Measurements from ENCODE around the gene MYLK. TPM values are rescaled to one million over a fixed set of nuclear protein-coding genes. Genes with fewer than 3 reads are reported as not detected.
"Not testable (repeated sequence)": the region's sequence is repeated elsewhere in the genome, so short reads cannot be mapped to it uniquely, and the experiment has no call there.

The MYLK gene
- total and polyA plus RNA-seq, 5 donors from 2014 or later, result 0.07 to 2.9 (median 0.20) TPM; not detected in 1

DNA sequence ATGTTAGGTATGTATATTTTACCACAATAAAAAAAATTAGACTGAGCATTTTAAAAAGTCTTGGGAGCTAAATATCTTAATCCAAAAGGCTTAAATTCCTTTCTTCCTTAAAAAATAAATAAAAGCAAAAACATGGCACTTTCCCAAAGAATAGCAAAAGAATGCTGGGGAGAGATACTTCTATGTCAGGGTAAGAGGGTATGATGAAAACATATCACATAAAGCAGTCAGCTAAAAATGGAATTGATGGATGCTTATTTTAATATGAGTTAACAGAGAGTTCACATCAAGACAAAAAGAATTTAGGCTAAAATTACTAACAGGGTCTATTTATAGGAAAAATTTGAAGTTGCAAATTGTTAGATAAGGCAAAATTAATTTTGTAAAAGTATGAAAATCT, 141.0 kb downstream of the MYLK start:
- Mint-ChIP-seq H3K4me1 (no peaks in the 10 kb centered on the region), H3K27ac (no peak overlapping the region), H3K9me3 (peaks cover 0 to 2% (median 0%) of the 10 kb centered on the region in 7 donors), H3K36me3 (no peaks in the 10 kb centered on the region), H3K27me3 (peaks cover 25% of the 10 kb centered on the region), H3K4me3 (no peak overlapping the region)
- DNase-seq (no peak), ATAC-seq (ENCODE audit: low read depth in 2 of 2) (no peak)
- Histone ChIP-seq H3K9me3 (ENCODE audit: control insufficient read depth in 2 of 2, low read length in 2 of 2) (no peaks in the 10 kb centered on the region), H3K4me3 (ENCODE audit: low read depth, low read length) (no peak overlapping the region), H3K4me1 (ENCODE audit: control insufficient read depth, insufficient read depth, low read length, poor library complexity, severe bottlenecking) (no peaks in the 10 kb centered on the region), H3K27me3 (ENCODE audit: control insufficient read depth, insufficient read depth, low read length) (peaks cover 4% of the 10 kb centered on the region), H3K36me3 (ENCODE audit: control insufficient read depth, insufficient read depth, low read length) (no peaks in the 10 kb centered on the region), H3K27ac (ENCODE audit: insufficient read depth, low read length, poor library complexity, severe bottlenecking) (no peak overlapping the region)

- peaks cover 0 to 1% (median 0%) of the 10 kb centered on the region in 7 donors for H3K9me3 Mint-ChIP-seq
- H3K27me3 ChIP-seq (ENCODE audit: control insufficient read depth, insufficient read depth, low read length), result peaks cover 4% of the 10 kb centered on the region
- H3K27ac ChIP-seq (ENCODE audit: insufficient read depth, low read length, poor library complexity, severe bottlenecking), result no peak overlapping the region
- no peak overlapping the region for H3K4me3 ChIP-seq (ENCODE audit: low read depth, low read length)
- H3K36me3 Mint-ChIP-seq, result no peaks in the 10 kb centered on the region
- H3K4me1 Mint-ChIP-seq, result no peaks in the 10 kb centered on the region
- peaks cover 21% of the 10 kb centered on the region for H3K27me3 Mint-ChIP-seq
- H3K9me3 ChIP-seq (ENCODE audit: control insufficient read depth in 2 of 2, low read length in 2 of 2), result no peaks in the 10 kb centered on the region
- no peak overlapping the region for H3K4me3 Mint-ChIP-seq
- DNase-seq (no peak), ATAC-seq (ENCODE audit: low read depth in 2 of 2) (no peak)
- no peaks in the 10 kb centered on the region for H3K36me3 ChIP-seq (ENCODE audit: control insufficient read depth, insufficient read depth, low read length)
- no peak overlapping the region for H3K27ac Mint-ChIP-seq
- H3K4me1 ChIP-seq (ENCODE audit: control insufficient read depth, insufficient read depth, low read length, poor library complexity, severe bottlenecking), result no peaks in the 10 kb centered on the region
Measured at GRCh38 chr3:123741041-123741511, 143.1 kb downstream of the MYLK start.

DNA sequence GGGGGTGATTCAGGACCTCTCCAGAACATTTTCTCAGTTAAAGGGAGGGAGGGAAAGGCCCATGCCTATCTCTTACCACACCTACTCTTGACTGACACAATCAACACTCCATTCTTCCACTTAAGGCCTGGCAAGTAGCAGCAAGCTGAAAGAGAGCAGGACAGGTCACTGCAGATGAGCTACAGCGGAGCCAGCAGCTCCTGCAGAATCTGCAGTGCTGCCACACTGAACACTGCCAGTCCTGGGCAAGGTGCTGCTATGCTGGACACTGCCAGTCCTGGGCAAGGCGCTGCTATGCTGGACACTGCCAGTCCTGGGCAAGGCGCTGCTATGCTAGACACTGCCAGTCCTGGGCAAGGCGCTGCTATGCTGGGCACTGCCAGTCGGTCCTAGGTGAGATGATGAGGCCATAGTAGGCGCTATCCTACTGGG, 143.7 kb downstream of the MYLK start:
- H3K4me1 Mint-ChIP-seq, result no peaks in the 10 kb centered on the region
- ATAC-seq (ENCODE audit: low read depth in 2 of 2), result no peak

DNA sequence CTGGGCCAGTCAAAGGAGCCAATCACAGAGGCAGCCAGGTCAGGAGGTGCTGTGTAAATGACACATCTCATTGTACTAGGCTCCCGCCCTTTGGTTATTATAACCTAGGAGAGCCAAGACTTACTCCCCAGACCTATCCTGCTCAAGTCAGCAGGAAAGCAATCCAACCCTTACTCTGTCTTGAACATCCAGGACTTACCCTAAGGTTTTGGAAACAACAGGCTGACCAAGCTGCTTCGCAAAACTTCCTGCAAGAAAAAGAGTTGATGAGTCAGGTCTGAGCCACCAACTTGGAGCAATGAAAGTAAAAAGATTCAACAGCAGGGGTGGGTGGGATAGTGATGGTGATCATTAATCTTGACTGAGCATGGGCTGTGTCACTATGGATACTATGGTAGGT, 144.4 kb downstream of the MYLK start:
- Mint-ChIP-seq H3K27ac (no peak overlapping the region), H3K4me3 (no peak overlapping the region), H3K27me3 (peaks cover 18% of the 10 kb centered on the region), H3K4me1 (no peaks in the 10 kb centered on the region), H3K36me3 (no peaks in the 10 kb centered on the region), H3K9me3 (peaks cover 0 to 1% (median 0%) of the 10 kb centered on the region in 7 donors)
- H3K4me3 ChIP-seq (ENCODE audit: low read depth, low read length), result no peak overlapping the region
- no peak overlapping the region for H3K27ac ChIP-seq (ENCODE audit: insufficient read depth, low read length, poor library complexity, severe bottlenecking)
- no peaks in the 10 kb centered on the region for H3K9me3 ChIP-seq (ENCODE audit: control insufficient read depth in 2 of 2, low read length in 2 of 2)
- ATAC-seq (ENCODE audit: low read depth in 2 of 2) (no peak), DNase-seq (no peak)
- H3K27me3 ChIP-seq (ENCODE audit: control insufficient read depth, insufficient read depth, low read length), result peaks cover 4% of the 10 kb centered on the region
- H3K4me1 ChIP-seq (ENCODE audit: control insufficient read depth, insufficient read depth, low read length, poor library complexity, severe bottlenecking), result no peaks in the 10 kb centered on the region
- no peaks in the 10 kb centered on the region for H3K36me3 ChIP-seq (ENCODE audit: control insufficient read depth, insufficient read depth, low read length)

More for the DNA sequence above, 143.7 kb downstream of the MYLK start:
- H3K27me3 ChIP-seq (ENCODE audit: control insufficient read depth, insufficient read depth, low read length), result peaks cover 4% of the 10 kb centered on the region
- peaks cover 18% of the 10 kb centered on the region for H3K27me3 Mint-ChIP-seq
- no peaks in the 10 kb centered on the region for H3K4me1 ChIP-seq (ENCODE audit: control insufficient read depth, insufficient read depth, low read length, poor library complexity, severe bottlenecking)
- no peaks in the 10 kb centered on the region for H3K9me3 ChIP-seq (ENCODE audit: control insufficient read depth in 2 of 2, low read length in 2 of 2)
- H3K36me3 ChIP-seq (ENCODE audit: control insufficient read depth, insufficient read depth, low read length), result no peaks in the 10 kb centered on the region
- H3K27ac Mint-ChIP-seq, result no peak overlapping the region
- DNase-seq, result no peak
- no peak overlapping the region for H3K4me3 ChIP-seq (ENCODE audit: low read depth, low read length)
- no peak overlapping the region for H3K4me3 Mint-ChIP-seq
- H3K36me3 Mint-ChIP-seq, result no peaks in the 10 kb centered on the region
- no peak overlapping the region for H3K27ac ChIP-seq (ENCODE audit: insufficient read depth, low read length, poor library complexity, severe bottlenecking)
- peaks cover 0 to 1% (median 0%) of the 10 kb centered on the region in 7 donors for H3K9me3 Mint-ChIP-seq

GRCh38 chr3:123739106-123739505, 145.0 kb downstream of the MYLK start:
- DNase-seq (no peak), ATAC-seq (ENCODE audit: low read depth in 2 of 2) (no peak)
- peaks cover 18% of the 10 kb centered on the region for H3K27me3 Mint-ChIP-seq
- H3K4me1 Mint-ChIP-seq, result no peaks in the 10 kb centered on the region
- no peaks in the 10 kb centered on the region for H3K36me3 Mint-ChIP-seq
- Histone ChIP-seq H3K4me3 (ENCODE audit: low read depth, low read length) (no peak overlapping the region), H3K27me3 (ENCODE audit: control insufficient read depth, insufficient read depth, low read length) (peaks cover 3% of the 10 kb centered on the region), H3K27ac (ENCODE audit: insufficient read depth, low read length, poor library complexity, severe bottlenecking) (no peak overlapping the region), H3K4me1 (ENCODE audit: control insufficient read depth, insufficient read depth, low read length, poor library complexity, severe bottlenecking) (no peaks in the 10 kb centered on the region), H3K36me3 (ENCODE audit: control insufficient read depth, insufficient read depth, low read length) (no peaks in the 10 kb centered on the region), H3K9me3 (ENCODE audit: control insufficient read depth in 2 of 2, low read length in 2 of 2) (no peaks in the 10 kb centered on the region)
- H3K4me3 Mint-ChIP-seq, result no peak overlapping the region
- H3K9me3 Mint-ChIP-seq, result peaks cover 0 to 3% (median 0%) of the 10 kb centered on the region in 7 donors
- no peak overlapping the region for H3K27ac Mint-ChIP-seq

GRCh38 chr3:123738522-123738921, 145.6 kb downstream of the MYLK start:
- not testable (repeated sequence) for H3K27ac Mint-ChIP-seq; H3K9me3 Mint-ChIP-seq; H3K36me3 ChIP-seq (ENCODE audit: control insufficient read depth, insufficient read depth, low read length); H3K4me3 Mint-ChIP-seq; ATAC-seq (ENCODE audit: low read depth in 2 of 2); H3K9me3 ChIP-seq (ENCODE audit: control insufficient read depth in 2 of 2, low read length in 2 of 2); H3K4me1 ChIP-seq (ENCODE audit: control insufficient read depth, insufficient read depth, low read length, poor library complexity, severe bottlenecking); H3K36me3 Mint-ChIP-seq; H3K4me1 Mint-ChIP-seq; DNase-seq; H3K27ac ChIP-seq (ENCODE audit: insufficient read depth, low read length, poor library complexity, severe bottlenecking); H3K4me3 ChIP-seq (ENCODE audit: low read depth, low read length); H3K27me3 ChIP-seq (ENCODE audit: control insufficient read depth, insufficient read depth, low read length)
- H3K27me3 Mint-ChIP-seq, result peaks cover 18% of the 10 kb centered on the region

- Histone ChIP-seq H3K4me3 (ENCODE audit: low read depth, low read length) (no peak overlapping the region), H3K9me3 (ENCODE audit: control insufficient read depth in 2 of 2, low read length in 2 of 2) (no peaks in the 10 kb centered on the region), H3K36me3 (ENCODE audit: control insufficient read depth, insufficient read depth, low read length) (no peaks in the 10 kb centered on the region), H3K4me1 (ENCODE audit: control insufficient read depth, insufficient read depth, low read length, poor library complexity, severe bottlenecking) (no peaks in the 10 kb centered on the region), H3K27me3 (ENCODE audit: control insufficient read depth, insufficient read depth, low read length) (no peaks in the 10 kb centered on the region), H3K27ac (ENCODE audit: insufficient read depth, low read length, poor library complexity, severe bottlenecking) (no peak overlapping the region)
- H3K27me3 Mint-ChIP-seq, result peaks cover 11% of the 10 kb centered on the region
- no peaks in the 10 kb centered on the region for H3K4me1 Mint-ChIP-seq
- DNase-seq, result no peak
- H3K9me3 Mint-ChIP-seq, result peaks cover 0 to 3% (median 0%) of the 10 kb centered on the region in 7 donors
- no peak for ATAC-seq (ENCODE audit: low read depth in 2 of 2)
- no peaks in the 10 kb centered on the region for H3K36me3 Mint-ChIP-seq
- H3K27ac Mint-ChIP-seq, result no peak overlapping the region
- H3K4me3 Mint-ChIP-seq, result no peak overlapping the region
Measured at GRCh38 chr3:123737168-123737567, 147.0 kb downstream of the MYLK start.

- Mint-ChIP-seq H3K27ac (no peak overlapping the region), H3K4me1 (no peaks in the 10 kb centered on the region), H3K9me3 (peaks cover 0 to 3% (median 0%) of the 10 kb centered on the region in 7 donors), H3K4me3 (no peak overlapping the region), H3K27me3 (peaks cover 15% of the 10 kb centered on the region), H3K36me3 (no peaks in the 10 kb centered on the region)
- ATAC-seq (ENCODE audit: low read depth in 2 of 2) (no peak), DNase-seq (no peak)
- no peak overlapping the region for H3K27ac ChIP-seq (ENCODE audit: insufficient read depth, low read length, poor library complexity, severe bottlenecking)
- H3K4me1 ChIP-seq (ENCODE audit: control insufficient read depth, insufficient read depth, low read length, poor library complexity, severe bottlenecking), result no peaks in the 10 kb centered on the region
- H3K36me3 ChIP-seq (ENCODE audit: control insufficient read depth, insufficient read depth, low read length), result no peaks in the 10 kb centered on the region
- H3K9me3 ChIP-seq (ENCODE audit: control insufficient read depth in 2 of 2, low read length in 2 of 2), result no peaks in the 10 kb centered on the region
- H3K27me3 ChIP-seq (ENCODE audit: control insufficient read depth, insufficient read depth, low read length), result no peaks in the 10 kb centered on the region
- no peak overlapping the region for H3K4me3 ChIP-seq (ENCODE audit: low read depth, low read length)
Measured at GRCh38 chr3:123735456-123735855, 148.7 kb downstream of the MYLK start.
